AG09319 (cell line): ENCODE data around the gene BUD31.

Source experiments
- DNase-seq: peaks from one replicate; pipeline ENCODE4 v3.0.0-alpha.2; 2010; ENCODE audit warnings: low read depth; ENCODE audit errors: extremely low read depth
- TF ChIP-seq, protein P1 (sequence below): IDR thresholded peaks from 2 replicates; pipeline ENCODE4 v1.5.1; 2011; ENCODE audit warnings: low read depth, mild to moderate bottlenecking, inconsistent platforms, low read length, moderate library complexity

The BUD31 gene

DNA sequence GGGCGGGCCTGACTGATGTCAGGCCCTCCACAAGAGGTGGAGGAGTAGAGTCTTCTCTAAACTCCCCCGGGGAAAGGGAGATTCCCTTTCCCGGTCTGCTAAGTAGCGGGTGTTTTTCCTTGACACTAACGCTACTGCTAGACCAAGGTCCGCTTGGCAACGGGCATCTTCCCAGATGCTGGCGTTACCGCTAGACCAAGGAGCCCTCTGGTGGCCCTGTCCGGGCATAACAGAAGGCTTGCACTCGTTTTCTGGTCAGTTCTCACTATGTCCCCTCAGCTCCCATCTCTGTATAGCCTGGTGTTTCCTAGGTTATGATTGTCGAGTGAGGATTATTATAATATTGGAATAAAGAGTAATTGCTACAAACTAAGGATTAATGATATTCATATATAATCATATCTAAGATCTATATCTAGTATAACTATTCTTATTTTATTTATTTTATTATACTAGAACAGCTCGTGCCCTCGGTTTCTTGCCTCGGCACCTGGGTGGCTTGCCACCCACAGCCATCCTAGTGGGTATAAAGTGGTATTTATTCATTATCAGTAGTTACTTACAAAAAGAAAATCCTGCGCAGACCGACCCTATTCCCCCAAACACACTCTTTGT lies 6.9 kb downstream of the BUD31 start:
- TF ChIP-seq, protein P1, sequence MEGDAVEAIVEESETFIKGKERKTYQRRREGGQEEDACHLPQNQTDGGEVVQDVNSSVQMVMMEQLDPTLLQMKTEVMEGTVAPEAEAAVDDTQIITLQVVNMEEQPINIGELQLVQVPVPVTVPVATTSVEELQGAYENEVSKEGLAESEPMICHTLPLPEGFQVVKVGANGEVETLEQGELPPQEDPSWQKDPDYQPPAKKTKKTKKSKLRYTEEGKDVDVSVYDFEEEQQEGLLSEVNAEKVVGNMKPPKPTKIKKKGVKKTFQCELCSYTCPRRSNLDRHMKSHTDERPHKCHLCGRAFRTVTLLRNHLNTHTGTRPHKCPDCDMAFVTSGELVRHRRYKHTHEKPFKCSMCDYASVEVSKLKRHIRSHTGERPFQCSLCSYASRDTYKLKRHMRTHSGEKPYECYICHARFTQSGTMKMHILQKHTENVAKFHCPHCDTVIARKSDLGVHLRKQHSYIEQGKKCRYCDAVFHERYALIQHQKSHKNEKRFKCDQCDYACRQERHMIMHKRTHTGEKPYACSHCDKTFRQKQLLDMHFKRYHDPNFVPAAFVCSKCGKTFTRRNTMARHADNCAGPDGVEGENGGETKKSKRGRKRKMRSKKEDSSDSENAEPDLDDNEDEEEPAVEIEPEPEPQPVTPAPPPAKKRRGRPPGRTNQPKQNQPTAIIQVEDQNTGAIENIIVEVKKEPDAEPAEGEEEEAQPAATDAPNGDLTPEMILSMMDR = peak; percentile 62
- peak; percentile 27 for DNase-seq

DNA sequence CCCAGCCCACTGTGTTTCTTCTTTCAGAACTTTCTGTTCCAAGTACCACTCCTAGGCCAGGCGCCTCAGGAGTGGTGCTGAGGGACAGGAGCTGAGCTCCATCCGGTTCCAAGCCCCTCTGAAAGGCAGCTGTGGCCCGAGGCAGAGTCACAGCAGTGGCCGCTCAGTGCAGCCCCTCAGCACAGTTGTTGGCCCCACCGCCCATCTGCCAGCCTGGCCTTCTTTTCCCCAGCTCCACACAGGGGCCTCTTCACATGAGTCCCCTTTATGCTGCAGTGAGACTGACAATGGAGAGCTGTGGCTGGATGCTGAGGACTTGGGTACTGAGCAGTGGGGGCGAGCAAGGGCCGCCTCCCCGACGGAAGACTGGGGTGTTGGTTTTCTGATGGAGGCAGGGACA lies 9.5 kb downstream of the BUD31 start:
- TF ChIP-seq, protein P1 = no peak
- DNase-seq = no peak

DNA sequence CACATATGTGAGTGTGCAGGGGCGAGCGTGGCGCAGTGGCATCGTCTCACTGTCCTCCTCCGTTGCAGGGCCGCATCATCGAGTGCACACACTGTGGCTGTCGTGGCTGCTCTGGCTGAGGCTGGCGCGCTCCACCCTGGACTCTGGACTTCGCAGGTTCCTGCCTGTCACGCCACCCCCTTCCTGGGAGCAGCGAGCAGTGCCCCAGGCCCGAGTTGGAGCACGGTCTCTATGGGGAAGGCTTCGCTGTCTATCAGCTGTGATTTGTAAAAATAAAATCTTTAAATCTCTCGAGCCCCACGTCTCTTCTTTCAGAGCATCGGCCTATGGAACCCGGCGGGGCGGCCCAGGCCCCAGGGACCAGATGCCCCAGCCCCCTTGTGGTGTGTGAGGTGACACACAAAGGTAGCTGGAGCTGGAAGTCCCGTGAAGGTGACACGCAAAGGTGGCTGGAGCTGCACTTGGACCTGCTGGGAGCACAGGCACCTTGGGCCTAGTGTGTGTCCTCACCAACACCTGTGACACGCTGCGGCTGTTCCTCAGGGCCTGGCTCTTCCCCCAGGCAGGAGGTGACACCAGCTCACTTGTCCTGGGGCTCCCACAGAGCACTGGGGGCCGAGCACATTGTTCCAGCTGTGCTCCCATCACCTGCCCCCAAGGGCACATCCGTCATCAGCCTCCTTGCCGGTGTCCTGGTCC lies 10.7 kb downstream of the BUD31 start:
- DNase-seq = no peak
- TF ChIP-seq, protein P1 = no peak

DNA sequence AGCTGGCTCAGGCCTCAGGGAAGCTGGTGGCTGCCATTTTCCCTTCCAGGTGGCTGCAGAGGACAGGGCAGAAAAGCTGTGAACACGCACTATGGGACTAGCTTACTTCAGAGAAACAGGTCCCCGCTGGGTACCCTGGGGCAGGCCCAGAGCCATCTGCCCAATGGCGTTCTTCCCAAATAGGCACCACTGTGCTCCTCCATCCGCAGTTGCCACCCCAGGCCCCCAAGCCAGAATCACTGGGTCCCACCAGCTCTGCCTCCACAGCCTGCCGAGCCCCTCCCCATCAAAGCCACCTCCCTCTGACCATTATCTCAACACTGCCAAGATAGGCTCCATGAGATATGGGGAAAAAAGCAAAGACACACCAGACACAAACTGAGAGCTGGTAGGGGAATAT lies 11.4 kb downstream of the BUD31 start:
- DNase-seq = no peak
- TF ChIP-seq, protein P1 = no peak

DNA sequence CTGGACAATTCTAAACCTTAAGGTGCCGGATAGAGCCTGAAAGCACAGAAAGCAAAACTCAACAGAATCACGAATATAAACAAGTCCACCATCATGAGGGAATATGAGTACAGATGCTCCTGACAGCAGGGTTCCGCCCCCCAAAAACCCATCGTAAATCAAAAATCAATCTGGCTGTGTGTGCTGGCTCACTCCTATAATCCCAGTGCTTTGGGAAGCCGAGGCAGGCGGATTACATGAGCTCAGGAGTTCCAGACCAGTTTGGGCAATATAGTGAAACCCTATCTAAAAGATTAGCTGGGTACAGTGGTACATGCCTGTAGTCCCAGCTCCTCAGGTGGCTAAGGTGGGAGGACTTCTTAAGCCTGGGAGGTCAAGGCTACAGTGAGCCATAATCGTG lies 12.2 kb downstream of the BUD31 start:
- TF ChIP-seq, protein P1 = no peak

DNA sequence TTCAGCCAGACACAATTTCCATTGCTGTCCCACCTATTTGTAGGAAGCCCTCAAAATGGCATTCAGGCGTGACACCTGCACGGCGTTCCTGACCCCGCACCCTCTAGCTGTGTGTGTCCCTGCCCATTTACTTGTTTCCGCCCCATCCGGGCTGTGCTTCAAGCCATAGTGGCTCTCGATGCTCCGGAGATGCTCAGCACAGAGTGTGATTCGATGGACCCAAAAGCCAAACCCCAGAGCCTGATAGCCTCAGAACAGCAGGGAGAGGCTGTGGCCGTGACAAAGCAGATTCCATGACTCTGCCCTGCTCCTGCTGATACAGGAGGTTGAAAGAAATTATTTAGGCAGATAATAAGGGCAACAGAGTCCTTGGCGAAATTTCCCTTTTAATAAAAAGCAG lies 13.4 kb downstream of the BUD31 start:
- DNase-seq = no peak
- TF ChIP-seq, protein P1 = no peak

More for the DNA sequence above, 12.2 kb downstream of the BUD31 start:
- no peak for DNase-seq

DNA sequence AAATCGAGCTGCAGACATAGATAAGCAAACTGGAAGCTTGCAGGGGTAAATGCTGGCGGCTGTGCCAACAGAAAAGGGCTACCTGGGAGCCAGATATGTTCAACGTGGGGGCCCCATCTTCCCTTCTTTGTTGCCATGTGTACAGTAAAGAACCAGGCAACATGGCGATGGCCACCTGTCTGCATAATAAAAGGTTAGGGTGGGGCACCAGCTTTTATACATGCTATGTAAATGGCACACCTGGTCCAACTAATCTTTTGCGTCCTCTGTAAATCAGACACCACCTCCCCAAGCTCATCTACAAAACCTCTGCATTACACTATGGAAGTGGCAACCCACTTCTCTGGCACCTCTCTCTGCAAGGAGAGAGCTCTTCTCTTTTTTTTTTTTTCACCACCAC lies 13.9 kb downstream of the BUD31 start:
- TF ChIP-seq, protein P1 = no peak
- no peak for DNase-seq
